GM19395 (cell line): ENCODE data around the gene SAA2.

Experiments
- ATAC-seq: cut with Tn5 transposase; IDR thresholded peaks from one replicate; pipeline ENCODE4 v1.9.1; 2021; ENCODE audit warnings: mild to moderate bottlenecking, moderate library complexity; ENCODE audit not compliant: unreplicated experiment

SAA2 gene

GRCh38 chr11:18253778-18254338, 5.4 kb upstream of the SAA2 start:
- ATAC-seq: no peak

DNA sequence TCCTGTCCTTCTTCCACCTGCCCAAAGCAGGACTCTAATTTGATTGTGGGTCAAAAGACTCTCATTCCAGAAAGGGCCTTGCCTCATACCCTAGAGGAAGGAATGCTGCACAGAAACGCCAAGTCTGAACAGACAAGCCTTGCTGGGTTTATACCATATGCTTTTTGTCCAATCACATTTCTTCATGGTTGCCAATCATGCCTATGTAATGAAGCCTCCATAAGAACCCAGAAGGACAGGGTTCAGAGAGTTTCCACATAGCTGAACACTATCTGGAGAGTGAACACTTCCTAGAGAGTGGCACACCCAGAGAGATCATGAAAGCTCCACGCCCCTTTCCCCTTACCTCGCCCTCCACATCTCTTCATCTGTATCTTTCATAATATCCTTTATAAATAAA, 4.8 kb upstream of the SAA2 start:
- no peak for ATAC-seq

DNA sequence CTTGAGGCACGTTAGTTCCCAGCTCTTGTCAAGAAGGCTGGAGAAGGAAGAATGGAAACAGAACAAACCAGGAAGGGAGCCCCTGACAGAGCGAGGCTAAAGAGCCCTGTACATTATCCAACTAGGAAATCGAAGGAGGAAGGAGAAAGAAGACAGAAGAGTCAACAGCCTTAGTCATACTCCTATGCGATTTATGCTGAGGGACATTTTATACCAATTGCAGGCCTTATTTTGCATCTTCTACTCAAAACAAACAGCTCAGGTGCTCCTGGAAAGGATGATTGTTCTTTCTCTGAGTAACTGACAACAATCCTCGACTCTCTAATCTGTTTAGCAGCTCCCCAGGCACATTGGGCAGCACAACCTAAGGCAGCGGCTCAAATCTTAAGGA, 1.3 kb downstream of the SAA2 start:
- peak; percentile 21 for ATAC-seq

GRCh38 chr11:18246379-18247190, 1.9 kb downstream of the SAA2 start:
- ATAC-seq: peak; percentile 86

GRCh38 chr11:18245396-18245795, 3.1 kb downstream of the SAA2 start:
- ATAC-seq: no peak

GRCh38 chr11:18243783-18244362, 4.6 kb downstream of the SAA2 start:
- no peak for ATAC-seq

DNA sequence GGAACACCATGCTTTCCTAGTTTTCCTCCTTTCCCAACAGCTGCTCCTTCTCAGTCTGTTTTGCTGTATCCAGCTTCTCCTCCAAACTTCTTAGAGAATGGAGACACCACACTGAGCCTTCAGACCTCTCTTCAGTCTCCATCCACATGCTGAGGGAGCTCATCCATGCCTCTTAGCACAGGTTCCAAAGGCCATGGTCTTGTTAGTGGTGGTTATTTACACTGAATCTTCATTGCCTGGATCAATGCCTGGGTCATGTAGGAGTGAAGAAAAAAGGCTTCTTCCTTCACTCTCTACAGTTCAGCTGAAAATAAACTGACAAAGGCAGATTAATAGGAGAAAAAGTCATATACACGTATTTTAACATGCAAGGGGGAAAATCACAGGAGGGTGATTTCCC, 8.8 kb downstream of the SAA2 start:
- no peak for ATAC-seq

DNA sequence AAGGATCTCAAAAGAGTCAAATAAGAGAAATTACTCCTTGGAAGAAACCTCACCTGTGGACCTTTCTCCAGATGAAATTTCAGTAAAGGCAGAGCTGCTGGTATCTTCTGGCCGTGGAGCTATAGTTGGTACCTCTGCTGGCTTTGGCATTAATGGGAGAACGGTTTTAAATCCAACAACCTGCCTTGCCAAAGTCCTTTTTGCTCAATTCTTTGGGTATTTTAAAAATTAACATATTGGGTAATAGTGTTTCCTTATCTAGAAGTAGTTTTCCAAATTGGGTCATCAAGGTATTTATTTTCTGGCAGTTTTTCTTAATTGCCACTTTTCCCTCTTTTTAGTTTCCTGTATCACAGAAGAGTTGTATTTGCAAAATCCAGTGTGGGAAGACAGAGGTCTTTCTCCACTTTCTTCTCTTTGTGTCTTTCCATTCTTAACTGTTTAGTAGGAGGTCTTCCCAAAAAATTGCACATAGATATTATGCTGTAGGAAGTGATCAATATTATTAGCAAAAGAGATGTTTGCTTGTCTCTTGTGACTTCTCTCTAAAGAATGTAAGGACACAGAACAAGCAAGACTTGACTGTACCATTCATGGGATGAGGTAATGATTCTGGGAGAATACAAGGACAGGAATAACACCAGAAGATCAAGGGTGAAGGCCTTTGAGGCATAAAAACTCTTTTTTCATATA, 11.7 kb downstream of the SAA2 start, which contains the start of gene SAA4:
Gene SAA4, minus strand, starts transcription at position 139 of the 693 bp plus-strand sequence. CDS start 876 bp downstream, outside the sequence.
- ATAC-seq: no peak

GRCh38 chr11:18235394-18236334, 12.8 kb downstream of the SAA2 start:
- ATAC-seq: no peak

DNA sequence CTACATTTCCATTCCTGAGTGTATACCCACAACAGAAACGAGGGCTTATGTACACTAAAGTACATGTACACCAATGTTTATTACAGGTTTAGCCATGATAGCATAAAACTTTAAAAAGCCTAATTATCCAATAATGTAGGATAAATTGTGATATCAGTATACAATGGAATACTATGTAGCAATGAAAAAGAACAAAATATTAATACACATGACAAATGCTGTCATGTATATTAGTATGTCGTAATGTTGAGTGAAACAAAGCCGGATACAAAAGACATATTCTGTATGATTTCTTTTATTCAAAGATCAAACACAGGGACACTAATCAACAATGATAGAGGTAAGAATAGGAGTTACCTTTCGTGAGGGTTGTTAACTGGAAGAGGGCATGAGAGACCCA, 14.6 kb downstream of the SAA2 start:
- ATAC-seq: no peak

GRCh38 chr11:18230859-18231258, 17.6 kb downstream of the SAA2 start:
- no peak for ATAC-seq

DNA sequence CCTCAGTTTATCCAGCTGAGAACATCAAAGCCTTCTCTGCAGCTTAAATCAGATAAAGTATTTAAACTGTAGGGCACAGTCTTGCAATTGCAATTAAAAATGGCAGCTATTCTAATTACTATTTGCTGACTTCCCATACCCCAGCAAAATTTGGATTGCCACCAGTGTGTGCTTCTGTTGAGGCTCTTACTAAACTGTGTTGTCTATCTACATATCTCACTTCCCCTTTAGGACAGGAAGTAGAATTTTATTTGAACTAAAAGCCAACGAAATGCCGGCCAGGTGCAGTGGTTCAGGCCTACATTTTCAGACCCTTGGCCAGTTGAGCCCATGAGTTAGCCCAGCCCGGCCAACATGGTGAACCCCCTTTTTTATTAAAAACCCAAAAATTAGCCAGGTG, 19.0 kb downstream of the SAA2 start:
- ATAC-seq: peak; percentile 96

DNA sequence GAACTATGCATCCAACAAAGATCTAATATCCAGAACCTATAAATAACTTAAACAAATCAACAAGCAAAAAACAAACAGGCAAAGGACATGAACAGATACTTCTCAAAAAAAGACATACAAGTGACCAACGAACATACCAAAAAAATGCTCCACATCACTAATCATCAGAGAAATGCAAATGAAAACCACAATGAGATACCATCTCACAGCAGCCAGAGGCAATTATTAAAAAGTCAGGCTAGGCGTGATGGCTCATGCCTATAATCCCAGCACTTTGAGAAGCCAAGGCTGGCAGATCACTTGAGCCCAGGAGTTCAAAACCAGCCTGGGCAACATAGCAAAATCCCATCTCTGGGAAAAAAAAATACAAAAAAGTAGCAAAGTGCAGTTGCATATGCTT, 22.6 kb downstream of the SAA2 start:
- no peak for ATAC-seq

GRCh38 chr11:18223591-18224387, 24.7 kb downstream of the SAA2 start:
- no peak for ATAC-seq

DNA sequence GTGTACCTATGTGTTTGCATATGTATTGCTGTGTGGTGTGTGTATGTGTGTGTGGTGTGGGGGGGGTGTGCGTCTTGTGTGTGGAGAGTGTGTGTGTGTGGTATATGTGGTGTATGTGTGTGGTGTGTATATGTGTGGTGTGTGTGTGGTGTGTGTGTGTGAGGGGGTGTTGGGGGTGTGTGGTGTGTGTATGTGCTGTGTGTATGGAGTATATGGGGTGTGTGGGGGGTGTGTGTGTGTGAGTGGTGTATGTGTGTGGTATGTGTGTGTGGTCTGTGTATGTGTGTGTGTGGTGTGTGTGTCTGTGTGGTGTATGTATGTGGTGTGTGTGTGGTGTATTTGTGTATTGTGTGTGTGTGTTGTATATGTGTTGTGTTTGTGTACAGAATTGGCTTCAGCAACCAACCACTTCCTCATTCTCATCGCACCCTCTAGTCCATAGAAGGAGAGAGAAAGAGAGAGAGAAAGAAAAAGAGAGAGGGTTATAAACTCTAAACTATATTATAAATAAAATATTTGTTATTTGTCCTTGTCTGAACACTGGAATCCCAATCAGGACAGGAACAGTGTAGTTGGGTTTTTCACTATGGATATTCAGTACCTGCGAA, 25.6 kb downstream of the SAA2 start:
- no peak for ATAC-seq

DNA sequence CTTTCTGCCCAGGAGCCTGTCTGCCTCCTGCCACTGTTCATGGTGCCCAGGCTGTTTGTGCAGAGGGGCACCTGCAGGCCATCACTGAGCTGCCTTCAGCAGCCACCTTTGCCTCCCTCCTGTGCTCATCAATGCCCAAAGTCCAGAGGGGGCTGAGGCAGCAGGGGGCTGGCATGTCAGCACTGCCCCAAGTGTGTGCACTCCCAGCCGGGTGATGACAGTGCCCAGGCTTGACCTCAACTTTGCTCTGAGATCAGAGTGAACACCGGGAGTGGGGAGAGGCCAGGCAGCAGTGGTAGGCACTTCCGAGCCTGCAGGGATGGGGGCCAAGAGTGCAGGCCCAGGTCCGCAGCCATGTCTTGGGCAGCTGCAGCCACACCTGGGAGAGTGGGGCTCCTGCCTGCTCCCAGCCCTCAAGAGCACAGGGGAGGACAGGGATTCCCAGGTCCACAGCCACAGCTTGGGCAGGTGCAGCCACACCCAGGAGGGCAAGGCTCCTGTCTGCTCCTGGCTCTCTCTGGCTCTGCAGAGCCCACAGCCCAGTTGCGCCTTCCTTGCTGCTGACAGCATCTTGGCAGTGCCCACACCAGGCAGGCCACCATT, 27.1 kb downstream of the SAA2 start:
- ATAC-seq: no peak

GRCh38 chr11:18209058-18209457, 39.4 kb downstream of the SAA2 start:
- ATAC-seq: no peak

DNA sequence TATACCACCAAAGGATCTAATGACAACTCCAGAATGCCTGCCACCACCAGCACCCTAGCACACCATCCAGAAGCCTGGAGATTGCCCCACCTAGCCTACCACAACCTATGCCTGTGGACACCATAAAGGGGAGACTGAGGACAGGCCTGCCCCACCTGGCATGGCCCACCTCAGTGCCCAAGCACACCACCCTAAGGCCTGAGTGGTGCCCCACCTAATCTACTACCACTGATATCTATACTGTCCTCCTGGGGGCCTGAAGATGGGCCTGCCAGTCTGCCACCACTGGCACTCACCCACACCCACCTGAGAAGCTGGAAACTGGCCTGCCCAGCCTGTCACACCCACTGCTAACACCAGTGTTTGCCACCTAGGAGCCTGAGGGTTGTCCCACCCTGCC, 43.7 kb downstream of the SAA2 start:
- no peak for ATAC-seq

DNA sequence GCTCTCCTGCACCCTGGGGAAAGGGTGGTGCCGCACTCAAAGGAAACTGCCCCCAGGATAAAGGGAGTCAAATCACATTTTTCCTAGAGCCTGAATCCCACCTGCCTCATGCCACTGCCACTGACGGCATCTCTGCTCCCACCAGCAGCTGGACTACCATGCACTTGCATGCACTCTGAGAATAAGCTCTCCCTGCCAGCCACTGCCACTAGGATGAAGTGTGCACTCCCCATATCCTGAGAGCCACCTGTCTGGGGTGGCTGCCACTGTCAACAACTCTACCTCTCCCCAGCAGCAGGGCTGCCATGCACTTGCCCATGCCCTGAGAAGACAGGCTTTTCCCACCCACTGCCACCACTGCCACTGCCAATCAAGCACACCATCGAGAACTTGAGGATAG, 44.2 kb downstream of the SAA2 start:
- ATAC-seq: no peak
